ENCODE measurements around the gene TGFA.

GRCh38 chr2:70472221-70472890 is 81.3 kb downstream of the TGFA start:
- TF ChIP-seq CTCF (conservative IDR thresholded peaks at IDR 0.05) (no peak), EZH2 (IDR thresholded peaks at IDR 0.05; ENCODE audit: low read depth) (no peak)
